ENCODE data around the gene KPNA5.
"Not testable (repeated sequence)": the region's sequence is repeated elsewhere in the genome, so short reads cannot be mapped to it uniquely, and the experiment has no call there.

KPNA5 gene

DNA sequence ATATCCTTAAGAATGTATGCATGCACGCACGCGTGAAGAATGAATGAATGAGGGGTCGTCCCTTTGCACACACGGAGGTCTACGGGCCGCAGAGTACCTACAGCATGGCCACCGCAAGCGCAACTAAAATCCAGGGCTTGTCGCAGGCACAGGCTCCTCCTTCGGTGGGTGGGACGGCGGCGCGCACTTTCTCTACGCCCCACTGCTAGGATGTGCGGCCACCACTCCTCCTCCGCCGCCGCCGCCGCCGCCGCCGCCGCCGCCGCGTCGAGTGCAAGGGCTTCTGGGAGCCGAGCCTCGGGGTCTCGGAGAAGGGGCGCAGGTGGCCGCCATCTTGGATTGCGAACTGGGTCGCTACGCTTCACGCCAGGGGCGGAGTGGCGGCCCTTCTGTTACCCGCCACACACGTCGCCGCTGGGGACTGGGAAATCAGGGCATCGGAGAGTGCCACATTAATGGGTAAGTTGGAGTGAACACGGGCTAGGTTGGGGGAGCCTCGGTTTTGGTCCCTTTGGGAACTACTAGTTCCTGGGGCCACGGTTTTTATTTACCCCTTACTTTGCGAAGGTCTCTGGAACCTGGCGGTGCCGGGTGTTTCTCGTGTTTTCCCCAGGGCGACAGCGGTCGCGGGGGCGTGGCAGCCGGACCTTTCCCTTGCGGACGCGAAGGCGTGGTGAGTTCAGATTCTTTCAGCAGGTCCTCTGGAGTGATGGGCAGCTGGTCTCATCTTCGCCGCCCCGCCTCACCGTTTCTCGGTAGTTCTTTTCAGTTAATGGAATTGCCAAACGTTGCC lies at the start of gene KPNA5:
TSS of gene KPNA5 (plus strand) at position 332 of the 793 bp plus-strand sequence. CDS start at position 456, 124 bp downstream.
- peak; percentile 97 for DNase-seq

DNA sequence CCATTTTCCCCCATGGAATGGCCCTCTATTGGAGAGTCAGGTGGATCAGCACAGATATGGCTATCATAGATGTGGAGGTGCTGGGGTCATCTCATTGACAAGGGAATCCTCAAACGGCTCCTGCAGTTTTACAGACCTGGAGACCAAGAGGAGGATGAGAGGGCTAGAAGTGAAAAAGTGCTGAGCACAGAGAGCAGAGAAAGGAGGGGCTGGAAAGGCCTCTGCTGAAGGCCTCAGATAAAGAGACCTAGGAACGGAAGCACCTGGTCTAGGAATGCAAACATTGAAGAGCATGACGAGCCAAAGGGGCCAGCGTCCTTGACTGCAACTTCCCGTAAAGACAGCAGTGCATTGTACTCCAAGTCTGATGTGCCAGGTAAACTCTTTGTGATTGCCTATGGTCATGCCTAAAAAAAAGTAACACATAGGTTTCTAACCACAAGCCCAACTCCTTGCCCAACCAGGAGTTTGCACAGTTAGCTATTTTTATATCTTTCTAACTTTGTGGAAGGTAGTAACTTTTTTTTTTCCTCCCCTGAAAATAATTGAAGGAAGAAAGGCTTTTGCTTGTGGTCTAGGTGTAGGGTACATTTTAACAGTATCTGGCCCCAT lies 49.5 kb upstream of the KPNA5 start:
- peak; percentile 50 for DNase-seq

GRCh38 chr6:116633685-116634084 lies 47.3 kb upstream of the KPNA5 start:
- no peak for DNase-seq

- DNase-seq = no peak
Measured at GRCh38 chr6:116648156-116648555, 32.9 kb upstream of the KPNA5 start.

GRCh38 chr6:116649129-116649528 lies 31.9 kb upstream of the KPNA5 start:
- no peak for DNase-seq

DNA sequence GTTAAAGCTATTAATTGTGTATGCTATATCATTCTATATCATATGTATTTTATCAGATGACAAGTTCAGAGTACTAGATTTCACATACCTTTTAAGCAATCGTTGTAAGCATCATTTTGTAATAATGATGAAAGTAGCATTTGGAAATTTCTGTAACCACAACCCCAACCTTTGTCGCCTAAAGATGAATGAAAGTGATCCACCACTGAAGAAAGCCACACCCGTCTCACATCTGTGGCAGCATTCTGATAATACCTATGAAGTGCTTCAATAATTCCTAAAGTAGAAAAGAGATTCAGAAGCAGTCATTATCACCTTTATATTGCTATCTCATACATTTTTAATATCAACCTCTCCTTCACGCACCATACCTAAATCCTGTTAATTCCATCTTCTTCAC lies 29.1 kb upstream of the KPNA5 start:
- no peak for DNase-seq

DNA sequence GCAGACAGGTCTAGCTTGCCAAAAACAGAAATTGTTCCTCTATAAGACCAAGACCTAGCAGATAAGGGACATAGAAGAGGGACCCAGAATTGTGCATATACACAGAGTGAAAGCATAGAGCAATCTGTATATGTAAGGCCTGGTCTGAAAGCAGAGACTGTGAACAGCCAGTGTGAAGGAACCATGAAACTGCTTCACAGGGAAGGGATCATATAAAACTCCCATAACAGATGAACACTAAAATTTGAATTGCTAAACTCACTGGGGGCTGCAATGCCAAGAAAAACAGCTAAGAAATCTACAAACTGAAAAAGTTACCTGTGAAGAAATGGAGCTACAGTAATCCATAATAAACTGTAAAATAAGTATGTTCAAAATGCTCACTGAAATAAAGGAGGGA lies 19.4 kb upstream of the KPNA5 start:
- no peak for DNase-seq

DNA sequence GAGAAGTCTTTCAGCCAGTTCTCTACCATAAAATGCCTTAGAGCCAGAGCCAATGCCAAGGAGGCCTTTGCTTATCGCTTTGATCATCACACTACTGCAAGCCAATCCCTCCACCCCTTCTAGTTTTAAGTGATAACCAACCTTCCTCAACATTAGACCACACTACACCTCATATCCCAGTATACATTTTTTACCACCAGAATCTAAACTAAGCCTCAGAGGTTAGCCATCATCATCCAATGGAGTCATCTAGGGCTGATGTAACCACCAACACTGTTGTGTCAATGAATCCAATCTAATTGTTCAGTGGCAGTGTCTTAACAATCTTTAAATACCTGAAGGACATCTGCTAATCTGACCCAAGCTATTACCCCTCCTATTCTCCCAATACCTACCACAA lies 18.8 kb upstream of the KPNA5 start:
- no peak for DNase-seq

GRCh38 chr6:116663308-116663707 lies 17.7 kb upstream of the KPNA5 start:
- DNase-seq = no peak

- DNase-seq = not testable (repeated sequence)
Measured at GRCh38 chr6:116664169-116664568, 16.8 kb upstream of the KPNA5 start.

DNA sequence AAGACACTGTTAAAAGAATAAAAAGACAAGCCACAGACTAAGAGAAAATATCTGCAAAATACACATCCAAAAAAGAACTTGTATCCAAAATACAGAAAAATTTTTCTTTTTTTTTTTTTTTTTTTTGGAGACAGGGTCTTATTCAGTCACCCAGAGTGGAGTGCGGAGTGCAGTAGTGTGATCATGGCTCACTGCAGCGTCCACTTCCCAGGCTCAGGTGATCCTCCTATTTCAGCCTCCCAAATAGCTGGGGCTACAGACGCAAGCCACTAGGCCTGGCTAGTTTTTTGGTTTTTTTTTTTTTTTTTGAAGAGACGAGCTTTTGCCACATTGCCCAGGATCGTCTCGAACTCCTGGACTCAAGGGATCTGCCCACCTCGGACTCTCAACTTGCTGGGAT lies 15.5 kb upstream of the KPNA5 start:
- no peak for DNase-seq

- DNase-seq = no peak
Measured at GRCh38 chr6:116666869-116667268, 14.1 kb upstream of the KPNA5 start.

DNA sequence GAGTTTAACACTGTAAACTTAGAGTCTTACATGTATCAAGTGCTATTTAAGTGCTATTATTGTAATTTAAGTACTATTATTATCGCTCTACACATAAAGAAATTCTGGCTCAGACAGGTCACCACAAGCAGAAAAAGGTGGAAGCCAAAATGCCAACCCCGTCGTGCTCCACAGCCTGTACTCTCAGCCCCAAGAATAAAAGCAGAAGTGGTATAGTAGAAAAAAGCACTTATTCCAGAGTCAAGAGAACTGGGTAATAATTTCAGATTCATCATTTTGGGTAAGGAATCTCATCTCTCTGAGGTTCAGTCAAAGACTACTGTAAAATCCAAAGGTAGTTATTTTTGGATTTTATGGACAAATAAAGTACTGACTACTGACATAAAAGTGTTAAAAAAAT lies 13.4 kb upstream of the KPNA5 start:
- peak; percentile 36 for DNase-seq

DNA sequence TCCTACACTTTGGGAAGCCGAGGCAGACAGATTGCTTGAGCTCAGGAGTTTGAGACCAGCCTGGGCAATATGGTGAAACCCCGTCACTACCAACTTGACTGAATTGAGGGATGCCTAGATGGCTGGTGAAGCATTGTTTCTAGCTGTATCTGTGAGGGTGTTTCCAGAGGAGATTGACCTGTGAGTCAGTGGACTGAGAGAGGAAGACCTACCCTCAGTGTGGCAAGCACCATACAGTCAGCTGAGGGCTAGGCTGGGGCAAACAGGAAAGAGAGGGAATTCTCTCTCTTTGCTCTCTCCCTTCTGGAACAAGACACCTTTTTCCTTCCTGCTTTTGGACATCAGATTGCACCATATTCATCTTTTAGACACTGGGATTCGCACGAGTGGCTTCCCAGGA lies 8.7 kb upstream of the KPNA5 start:
- DNase-seq = no peak

GRCh38 chr6:116676021-116676420 lies 5.0 kb upstream of the KPNA5 start:
- DNase-seq = no peak

DNA sequence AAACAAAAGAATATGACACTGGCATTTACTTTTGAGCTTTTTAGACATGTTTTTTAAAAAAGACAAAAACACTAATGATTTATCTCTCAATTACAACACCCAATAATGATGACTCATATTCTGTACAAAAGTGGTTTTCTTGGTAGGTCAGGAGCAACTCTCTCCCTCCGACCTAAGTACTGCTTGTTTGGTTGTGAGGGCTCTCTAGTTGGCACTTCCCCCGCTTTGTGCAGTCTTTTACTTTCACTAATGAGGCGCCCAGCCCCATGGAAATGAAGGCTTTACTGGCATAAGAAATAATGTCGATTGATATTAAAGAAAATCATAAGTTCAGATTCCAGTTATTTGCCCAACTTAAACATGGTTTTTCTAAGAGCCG lies 1.3 kb downstream of the KPNA5 start:
- peak; percentile 28 for DNase-seq

GRCh38 chr6:116685437-116685993 lies 4.5 kb downstream of the KPNA5 start:
- no peak for DNase-seq

GRCh38 chr6:116686475-116687101 lies 5.6 kb downstream of the KPNA5 start:
- not testable (repeated sequence) for DNase-seq

GRCh38 chr6:116691154-116691553 lies 10.1 kb downstream of the KPNA5 start:
- no peak for DNase-seq

- DNase-seq = not testable (repeated sequence)
Measured at GRCh38 chr6:116692873-116693272, 11.9 kb downstream of the KPNA5 start.

DNA sequence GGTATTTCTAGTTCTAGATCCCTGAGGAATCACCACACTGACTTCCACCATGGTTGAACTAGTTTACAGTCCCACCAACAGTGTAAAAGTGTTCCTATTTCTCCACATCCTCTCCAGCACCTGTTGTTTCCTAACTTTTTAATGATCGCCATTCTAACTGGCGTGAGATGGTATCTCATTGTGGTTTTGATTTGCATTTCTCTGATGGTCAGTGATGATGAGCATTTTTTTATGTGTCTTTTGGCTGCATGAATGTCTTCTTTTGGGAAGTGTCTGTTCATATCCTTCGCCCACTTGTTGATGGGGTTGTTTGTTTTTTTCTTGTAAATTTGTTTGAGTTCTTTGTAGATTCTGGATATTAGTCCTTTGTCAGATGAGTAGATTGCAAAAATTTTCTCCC lies 12.3 kb downstream of the KPNA5 start:
- not testable (repeated sequence) for DNase-seq

- no peak for DNase-seq
Measured at GRCh38 chr6:116695401-116695800, 14.4 kb downstream of the KPNA5 start.

DNA sequence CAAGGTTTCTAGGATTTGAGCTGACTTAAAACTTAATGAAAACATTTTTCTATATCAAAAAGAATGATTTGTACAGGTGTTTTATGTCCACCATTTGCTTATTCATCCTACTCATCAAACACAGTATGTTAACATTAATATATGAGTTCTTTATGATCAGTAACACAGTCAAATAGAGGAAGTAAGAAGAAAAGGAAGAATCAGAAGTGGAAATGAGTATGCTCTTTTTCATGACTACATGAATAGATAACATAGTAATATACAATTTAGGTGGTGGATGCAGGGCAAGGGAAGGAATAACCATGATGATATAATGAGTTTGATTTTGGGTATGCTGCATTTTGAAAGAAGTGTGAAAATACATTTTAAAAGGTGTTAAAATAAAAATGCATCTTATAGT lies 16.5 kb downstream of the KPNA5 start:
- DNase-seq = no peak

DNA sequence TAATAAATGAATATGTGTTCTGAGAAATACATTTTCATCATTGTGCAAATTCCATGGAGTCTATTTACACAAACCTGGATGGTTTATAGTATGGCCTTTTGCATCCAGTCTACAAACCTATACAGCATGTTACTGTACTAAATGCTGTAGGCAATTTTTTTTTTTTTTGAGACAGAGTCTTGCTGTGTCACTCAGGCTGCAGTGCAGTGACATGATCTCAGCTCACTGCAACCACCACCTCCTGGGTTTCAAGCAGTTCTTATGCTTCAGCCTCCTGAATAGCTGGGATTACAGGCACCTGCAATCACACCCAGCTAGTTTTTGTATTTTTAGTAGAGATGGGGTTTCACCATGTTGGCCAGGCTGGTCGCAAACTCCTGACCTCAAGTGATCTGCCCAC lies 22.9 kb downstream of the KPNA5 start:
- not testable (repeated sequence) for DNase-seq
